GM12878 (cell line): ENCODE data around the gene TXLNB. TPM values are rescaled to one million over a fixed set of nuclear protein-coding genes. Genes with fewer than 3 reads are reported as not detected.

Experiments used
- CBX5 ChIP-seq: sonication (generic); IDR thresholded peaks from 2 replicates; pipeline ENCODE4 v1.6.1; 2016; ENCODE audit warnings: low read depth, moderate library complexity, mild to moderate bottlenecking, inconsistent platforms
- CTCF ChIP-seq, 3 experiments: IDR thresholded peaks in 2 of 3; conservative IDR thresholded peaks in 1 of 3; 2 replicates each; pipeline ENCODE4 v1.5.1; 2011; ENCODE audit warnings: low read depth in 3 of 3, low read length in 3 of 3, mild to moderate bottlenecking in 3 of 3, control low read depth in 2 of 3, moderate library complexity in 2 of 3, inconsistent platforms in 1 of 3, mixed read lengths in 1 of 3; ENCODE audit not compliant: control insufficient read depth in 2 of 3, insufficient read depth in 1 of 3; ENCODE audit errors: extremely low read depth in 1 of 3
- CUX1 ChIP-seq: IDR thresholded peaks from 2 replicates; pipeline ENCODE4 v1.6.1; 2012; ENCODE audit warnings: improper control_type of control experiment, low read depth, low read length; ENCODE audit not compliant: insufficient replicate concordance
- YBX1 ChIP-seq: fragments of 450-650 bp; IDR thresholded peaks from 2 replicates; pipeline ENCODE4 v1.6.1; 2016; ENCODE audit warnings: antibody characterized with exemption
- polyA plus RNA-seq, 11 experiments: library from polyadenylated mRNA; depleted of rRNA in 4 of 11; unstranded in 6 of 11; stranded (reverse) in 5 of 11; fragments of >200 nt; fragmentation: Nextera tagmentation in 4 of 11; fragmentation: Illumina TruSeq in 1 of 11; extraction: Ambion mirVana in 4 of 11; extraction: Trizol in 1 of 11; gene quantifications; 1 replicate in 1 of 11; 2 replicates in 10 of 11; pipeline versions ENCODE4 v1.2.1 to v1.2.3, GENCODE V29; 2011 to 2016; ENCODE audit warnings: inconsistent platforms in 2 of 11, missing spikeins in 2 of 11, low read depth in 1 of 11
- total RNA-seq, 4 experiments: library from RNA; depleted of rRNA in 3 of 4; stranded (reverse); fragments of >200 nt in 3 of 4; fragmentation: Illumina TruSeq in 1 of 4; extraction: Trizol in 1 of 4; gene quantifications; 2 replicates each; pipeline versions ENCODE4 v1.2.1 to v1.2.3, GENCODE V29; 2013 to 2021

Gene TXLNB
- total and polyA plus RNA-seq, 10 of the 15 experiments (the other 5 are each of a cell fraction or from before 2014, with no cell fraction given) = 0.07 to 1.3 (median 0.22) TPM; not detected in 1

GRCh38 chr6:139194740-139195139 lies 97.1 kb downstream of the TXLNB start (continued):
- TF ChIP-seq CTCF (IDR thresholded peaks at IDR 0.05 in 2 of 3, conservative IDR thresholded peaks at IDR 0.05 in 1 of 3; ENCODE audit: control insufficient read depth in 2 of 3, extremely low read depth in 1 of 3, insufficient read depth in 1 of 3, low read depth in 3 of 3, low read length in 3 of 3) = no peak
- no peak for TF ChIP-seq YBX1
- TF ChIP-seq CUX1 = no peak
- no peak for TF ChIP-seq CBX5
- TF ChIP-seq, all 136 proteins: peak for 0

Other genes with a start within 250 kb of the TXLNB start
- gene HECA, start 156.9 kb downstream of the TXLNB start, total RNA-seq (2014; rRNA removed) = 3.9 and 4.5 TPM in 2 replicates
- gene HECA, start 156.9 kb downstream of the TXLNB start, total RNA-seq (2014; rRNA removed; fragmentation: Illumina TruSeq; extraction: Trizol) = 3.5 and 3.7 TPM in 2 replicates
- gene HECA, start 156.9 kb downstream of the TXLNB start, total RNA-seq (2021) = 4.5 and 4.7 TPM in 2 replicates
- 7.2 and 9.4 TPM in 2 replicates for gene HECA, start 156.9 kb downstream of the TXLNB start, polyA plus RNA-seq (2011; rRNA removed)
- 2.8 TPM in 2 replicates for gene HECA, start 156.9 kb downstream of the TXLNB start, polyA plus RNA-seq (2014; fragmentation: Illumina TruSeq; extraction: Trizol)
- under 1 TPM; 0.64 to 0.82 TPM for gene HECA, start 156.9 kb downstream of the TXLNB start, polyA plus RNA-seq (2014; fragmentation: Nextera tagmentation; extraction: Ambion mirVana)
- 2.4 and 2.6 TPM in 2 replicates for gene HECA, start 156.9 kb downstream of the TXLNB start, polyA plus RNA-seq (2014; rRNA removed)
- gene HECA, start 156.9 kb downstream of the TXLNB start, polyA plus RNA-seq (2016; fragmentation: Nextera tagmentation; extraction: Ambion mirVana) = under 1 TPM; 0.52 to 0.59 TPM
- 11.5 and 13.7 TPM in 2 replicates for gene CITED2, start 82.7 kb upstream of the TXLNB start, total RNA-seq (2014; rRNA removed)
- gene CITED2, start 82.7 kb upstream of the TXLNB start, total RNA-seq (2014; rRNA removed; fragmentation: Illumina TruSeq; extraction: Trizol) = 3.0 and 3.3 TPM in 2 replicates
- gene CITED2, start 82.7 kb upstream of the TXLNB start, total RNA-seq (2021) = 18.0 and 20.0 TPM in 2 replicates
- gene CITED2, start 82.7 kb upstream of the TXLNB start, polyA plus RNA-seq (2011; rRNA removed) = 8.1 and 9.8 TPM in 2 replicates
- gene CITED2, start 82.7 kb upstream of the TXLNB start, polyA plus RNA-seq (2014; fragmentation: Illumina TruSeq; extraction: Trizol) = 8.9 and 9.9 TPM in 2 replicates
- under 1 TPM; 0.08 to 0.49 TPM for gene CITED2, start 82.7 kb upstream of the TXLNB start, polyA plus RNA-seq (2014; fragmentation: Nextera tagmentation; extraction: Ambion mirVana)
- 8.5 and 11.2 TPM in 2 replicates for gene CITED2, start 82.7 kb upstream of the TXLNB start, polyA plus RNA-seq (2014; rRNA removed)
- gene CITED2, start 82.7 kb upstream of the TXLNB start, polyA plus RNA-seq (2016; fragmentation: Nextera tagmentation; extraction: Ambion mirVana) = 1 to 10 TPM; 3.1 to 6.0 TPM